ENCODE data around the gene DTHD1. TPM values are rescaled to one million over a fixed set of nuclear protein-coding genes. Genes with fewer than 3 reads are reported as not detected.

Gene DTHD1
- total RNA-seq, 2 experiments from 2014 or later: 0.11 to 0.16 TPM

GRCh38 chr4:36290641-36291040 lies 9.2 kb downstream of the DTHD1 start:
- TF ChIP-seq CTCF (IDR thresholded peaks at IDR 0.05): no peak
- no peak for ATAC-seq (ENCODE audit: poor library complexity)
- H3K36me3 ChIP-seq (ENCODE audit: insufficient read depth, low read length): no peaks in the 10 kb centered on the region

GRCh38 chr4:36292556-36293188 lies 11.3 kb downstream of the DTHD1 start:
- ATAC-seq (ENCODE audit: poor library complexity) (no peak), DNase-seq (no peak)
- Histone ChIP-seq H3K9me3 (ENCODE audit: control insufficient read depth in 1 of 2, insufficient read depth in 1 of 2, low read length in 2 of 2) (no peaks in the 10 kb centered on the region), H3K4me1 (ENCODE audit: insufficient read depth, low read length) (no peaks in the 10 kb centered on the region), H3K36me3 (ENCODE audit: insufficient read depth, low read length) (no peaks in the 10 kb centered on the region), H3K27me3 (ENCODE audit: control insufficient read depth in 1 of 2, insufficient read depth in 2 of 2, low read length in 2 of 2) (no peaks in the 10 kb centered on the region), H3K4me3 (ENCODE audit: low read length) (no peak overlapping the region), H3K27ac (ENCODE audit: low read depth in 1 of 2, low read length in 2 of 2) (no peak overlapping the region)
- H3K4me1 Mint-ChIP-seq (ENCODE audit: low read depth): no peaks in the 10 kb centered on the region
- H3K36me3 Mint-ChIP-seq (ENCODE audit: low read depth): no peaks in the 10 kb centered on the region
- ChIA-PET CTCF (no interaction called here), POLR2A (no interaction called here)
- H3K27me3 Mint-ChIP-seq: no peaks in the 10 kb centered on the region
- H3K27ac Mint-ChIP-seq: no peak overlapping the region
- H3K9me3 Mint-ChIP-seq: no peaks in the 10 kb centered on the region
- no peak for TF ChIP-seq CTCF (IDR thresholded peaks at IDR 0.05)
- intact Hi-C loops (cut with DNase I, micrococcal nuclease): no loop called here
- no peak overlapping the region for H3K4me3 Mint-ChIP-seq

More at GRCh38 chr4:36290641-36291040, 9.2 kb downstream of the DTHD1 start:
- Mint-ChIP-seq H3K27me3 (no peaks in the 10 kb centered on the region), H3K4me3 (no peak overlapping the region), H3K36me3 (ENCODE audit: low read depth) (no peaks in the 10 kb centered on the region), H3K9me3 (peaks cover 3% of the 10 kb centered on the region), H3K4me1 (ENCODE audit: low read depth) (peaks cover 10% of the 10 kb centered on the region), H3K27ac (no peak overlapping the region)
- Histone ChIP-seq H3K9me3 (ENCODE audit: control insufficient read depth in 1 of 2, insufficient read depth in 1 of 2, low read length in 2 of 2) (no peaks in the 10 kb centered on the region), H3K27ac (ENCODE audit: low read depth in 1 of 2, low read length in 2 of 2) (no peak overlapping the region), H3K4me3 (ENCODE audit: low read length) (no peak overlapping the region), H3K4me1 (ENCODE audit: insufficient read depth, low read length) (no peaks in the 10 kb centered on the region), H3K27me3 (ENCODE audit: control insufficient read depth in 1 of 2, insufficient read depth in 2 of 2, low read length in 2 of 2) (no peaks in the 10 kb centered on the region)
- no peak for DNase-seq
- CTCF ChIA-PET: interaction anchor here (0.6 to 1.4 kb wide), 2 partner anchors 8 to 52 kb away, joined by 3 read pairs; no protein-coding TSS in a partner anchor
- intact Hi-C loops (cut with DNase I, micrococcal nuclease): no loop called here
- POLR2A ChIA-PET: no interaction called here

- Mint-ChIP-seq H3K27me3 (no peaks in the 10 kb centered on the region), H3K4me1 (ENCODE audit: low read depth) (no peaks in the 10 kb centered on the region), H3K4me3 (no peak overlapping the region), H3K9me3 (no peaks in the 10 kb centered on the region), H3K27ac (no peak overlapping the region), H3K36me3 (ENCODE audit: low read depth) (no peaks in the 10 kb centered on the region)
- CTCF ChIA-PET: no interaction called here
- intact Hi-C loops (cut with DNase I, micrococcal nuclease): no loop called here
- POLR2A ChIA-PET: no interaction called here
- TF ChIP-seq CTCF (IDR thresholded peaks at IDR 0.05): no peak
- no peaks in the 10 kb centered on the region for H3K4me1 ChIP-seq (ENCODE audit: insufficient read depth, low read length)
- DNase-seq: no peak
- H3K4me3 ChIP-seq (ENCODE audit: low read length): no peak overlapping the region
- no peaks in the 10 kb centered on the region for H3K36me3 ChIP-seq (ENCODE audit: insufficient read depth, low read length)
- H3K27me3 ChIP-seq (ENCODE audit: control insufficient read depth in 1 of 2, insufficient read depth in 2 of 2, low read length in 2 of 2): no peaks in the 10 kb centered on the region
- no peak for ATAC-seq (ENCODE audit: poor library complexity)
- H3K9me3 ChIP-seq (ENCODE audit: control insufficient read depth in 1 of 2, insufficient read depth in 1 of 2, low read length in 2 of 2): no peaks in the 10 kb centered on the region
- H3K27ac ChIP-seq (ENCODE audit: low read depth in 1 of 2, low read length in 2 of 2): no peak overlapping the region
Measured at GRCh38 chr4:36301127-36301526, 19.7 kb downstream of the DTHD1 start.
